GM10248 (cell line): ENCODE results near the gene LEMD3.

ENCODE experiments used
- CTCF ChIA-PET: fragments of 300-600 bp; sonication (Branson Sonifier 250); formaldehyde crosslinking; extraction: SDS; loops from one replicate; lab custom pipeline; 2021; ENCODE audit warnings: antibody characterized with exemption; lab: Yijun Ruan, JAX
- POLR2A ChIA-PET: fragments of 350-650 bp; sonication (Branson Sonifier 250); formaldehyde crosslinking; extraction: SDS; loops from one replicate; lab custom pipeline; 2020; ENCODE audit warnings: antibody characterized with exemption; lab: Yijun Ruan, JAX
- DNase-seq: peaks from one replicate; pipeline ENCODE4 v3.0.0; 2012; ENCODE audit errors: extremely low spot score
- CTCF ChIP-seq: IDR thresholded peaks from 2 replicates; pipeline ENCODE4 v1.5.1; 2012; ENCODE audit warnings: mild to moderate bottlenecking, low read depth; ENCODE audit errors: extremely low read depth, missing control alignments, control extremely low read depth

The LEMD3 gene

DNA sequence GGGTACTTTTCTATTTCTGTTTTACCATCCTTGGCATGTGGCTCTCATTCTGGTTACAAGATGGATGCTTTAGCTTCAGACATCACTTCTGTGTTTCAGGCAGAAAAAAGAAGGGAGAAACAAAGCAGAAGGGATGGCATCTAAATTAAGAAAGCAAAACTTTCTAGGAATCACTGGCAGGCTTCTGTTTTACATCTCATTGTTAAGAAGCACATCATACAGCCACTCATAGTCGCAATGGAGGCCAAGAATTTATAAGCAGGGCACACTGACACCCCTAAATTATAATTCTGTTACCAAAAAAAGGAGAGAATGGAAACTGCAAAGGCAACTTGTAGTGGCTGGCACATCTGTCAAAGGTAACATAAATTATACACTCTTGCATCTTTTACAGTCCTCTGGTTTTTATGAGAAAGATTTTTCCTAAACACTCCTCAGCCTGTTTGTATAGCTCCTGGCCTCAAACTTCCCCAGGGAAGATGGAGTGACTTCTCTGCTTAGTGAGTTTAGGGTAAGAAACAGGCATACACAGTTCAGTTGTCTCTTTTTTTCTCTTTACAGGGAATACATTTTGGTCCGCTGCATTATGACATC lies 22.0 kb upstream of the LEMD3 start:
- ChIA-PET POLR2A (no interaction called here), CTCF (no interaction called here)

GRCh38 chr12:65152012-65152411 lies 17.4 kb upstream of the LEMD3 start:
- no peak for TF ChIP-seq CTCF
- ChIA-PET POLR2A (no interaction called here), CTCF (no interaction called here)
- no peak for DNase-seq

More for the DNA sequence above, 22.0 kb upstream of the LEMD3 start:
- DNase-seq = no peak
- TF ChIP-seq CTCF = no peak

GRCh38 chr12:65152596-65152995 lies 16.8 kb upstream of the LEMD3 start:
- POLR2A ChIA-PET = no interaction called here
- no peak for DNase-seq
- CTCF ChIA-PET = no interaction called here
- TF ChIP-seq CTCF = no peak

- TF ChIP-seq CTCF = no peak
- ChIA-PET CTCF (interaction anchor here (0.8 to 2.5 kb wide), 5 partner anchors 13 to 77 kb away, joined by 3 to 12 read pairs (median 5); partner anchors contain the start of gene LEMD3), POLR2A (interaction anchor here (1.6 kb wide), 1 partner anchor 13 kb away, joined by 6 read pairs; the partner anchor contains the start of gene LEMD3)
- no peak for DNase-seq
Measured at GRCh38 chr12:65155784-65156183, 13.6 kb upstream of the LEMD3 start.

- POLR2A ChIA-PET = interaction anchor here (1.6 kb wide), 1 partner anchor 13 kb away, joined by 6 read pairs; the partner anchor contains the start of gene LEMD3
Measured at GRCh38 chr12:65156366-65156841, 13.0 kb upstream of the LEMD3 start.

GRCh38 chr12:65157091-65157490 lies 12.3 kb upstream of the LEMD3 start:
- POLR2A ChIA-PET = interaction anchor here (1.6 kb wide), 1 partner anchor 12 kb away, joined by 6 read pairs; the partner anchor contains the start of gene LEMD3
- no peak for DNase-seq
- no peak for TF ChIP-seq CTCF
- CTCF ChIA-PET = interaction anchor here (1.1 to 2.5 kb wide), 8 partner anchors 12 to 361 kb away, joined by 3 to 12 read pairs (median 3); partner anchors contain the start of gene LEMD3

More at GRCh38 chr12:65156366-65156841, 13.0 kb upstream of the LEMD3 start:
- CTCF ChIA-PET = interaction anchor here (1.1 to 2.5 kb wide), 6 partner anchors 13 to 361 kb away, joined by 3 to 12 read pairs (median 4); partner anchors contain the start of gene LEMD3
- DNase-seq = peak; percentile 48
- no peak for TF ChIP-seq CTCF
